ENCODE measurements around the gene ACOT9. TPM values are rescaled to one million over a fixed set of nuclear protein-coding genes. Genes with fewer than 3 reads are reported as not detected.

ACOT9 gene
- total RNA-seq, 1 experiment from 2014 or later: 72.3 TPM

- Histone ChIP-seq H2BK15ac (ENCODE audit: low read depth, low read length) (no peak overlapping the region), H3K18ac (ENCODE audit: insufficient read length, low read depth, low read length) (no peak overlapping the region), H4K20me1 (ENCODE audit: control insufficient read depth, insufficient read depth, insufficient read length) (no peaks in the 10 kb centered on the region), H3K27me3 (ENCODE audit: insufficient read depth, low read length) (no peaks in the 10 kb centered on the region), H3K9ac (ENCODE audit: extremely low read depth, insufficient read length, low read length) (no peak overlapping the region), H2BK12ac (ENCODE audit: insufficient read length, low read depth, low read length) (no peak overlapping the region), H3K14ac (ENCODE audit: insufficient read depth, low read length) (no peak overlapping the region), H4K5ac (ENCODE audit: insufficient read length, low read depth, low read length) (no peak overlapping the region), H3K27ac (ENCODE audit: insufficient read length, low read depth, low read length) (no peak overlapping the region), H2BK5ac (ENCODE audit: insufficient read length, low read length) (no peak overlapping the region), H2BK120ac (ENCODE audit: low read depth, low read length, poor library complexity, severe bottlenecking) (no peak overlapping the region), H2AK5ac (ENCODE audit: insufficient read length, low read length) (no peak overlapping the region), H3T11ph (ENCODE audit: low read length) (no peak overlapping the region), H4K91ac (ENCODE audit: insufficient read length, low read depth, low read length) (no peak overlapping the region), H4K8ac (replicated peaks; ENCODE audit: insufficient read length, low read depth, low read length) (no peak overlapping the region), H3K4ac (ENCODE audit: low read depth, low read length) (no peak overlapping the region), H3K4me2 (ENCODE audit: insufficient read depth, insufficient read length, low read length) (no peak overlapping the region), H3K56ac (ENCODE audit: insufficient read length, low read depth, low read length) (no peak overlapping the region), H3K23me2 (ENCODE audit: insufficient read length, low read depth, low read length, poor library complexity, severe bottlenecking) (peaks cover 3% of the 10 kb centered on the region), H3K23ac (ENCODE audit: insufficient read length, low read depth, low read length) (no peak overlapping the region), H3K4me1 (ENCODE audit: insufficient read depth, low read length) (no peaks in the 10 kb centered on the region), H3K79me1 (ENCODE audit: insufficient read depth, low read depth, low read length, poor library complexity, severe bottlenecking) (no peaks in the 10 kb centered on the region), H3K79me2 (ENCODE audit: insufficient read depth, low read length) (no peaks in the 10 kb centered on the region), H2AFZ (ENCODE audit: low read length) (no peak overlapping the region), H3K9me3 (ENCODE audit: control insufficient read depth, low read depth, low read length) (no peaks in the 10 kb centered on the region), H2BK20ac (ENCODE audit: low read depth, low read length, poor library complexity, severe bottlenecking) (no peak overlapping the region)
- no peak for DNase-seq
- Mint-ChIP-seq H3K27me3 (ENCODE audit: low read depth) (no peaks in the 10 kb centered on the region), H3K9me3 (no peaks in the 10 kb centered on the region), H3K4me1 (peaks cover 24 to 26% of the 10 kb centered on the region in 2 experiments), H3K36me3 (ENCODE audit: insufficient read depth in 1 of 3, low read depth in 3 of 3) (peaks cover 8 to 24% (median 24%) of the 10 kb centered on the region in 3 experiments; a peak in 6 of 7 replicates), H3K27ac (no peak overlapping the region), H3K4me3 (no peak overlapping the region)
- no peak for TF ChIP-seq CTCF (conservative IDR thresholded peaks at IDR 0.05)
- no CpG with 5 or more reads among the region's 2 CpGs for WGBS (ENCODE audit: extremely low coverage, insufficient read length, low lambda C conversion rate)
These were observed 42.5 kb upstream of the ACOT9 start for GRCh38 chrX:23785580-23785979.

Measured in H9 (cell line).